HL-60 (cell line): Measurements from ENCODE around the gene CLCN3.

Source experiments
- CTCF ChIP-seq: IDR thresholded peaks from one replicate; pipeline ENCODE4 v1.5.1; 2011; ENCODE audit warnings: low read length, control low read depth, inconsistent platforms; ENCODE audit not compliant: insufficient read depth
- GABPA ChIP-seq: IDR thresholded peaks from 2 replicates; pipeline ENCODE4 v1.6.1; 2012; ENCODE audit warnings: low read depth
- REST ChIP-seq: IDR thresholded peaks from 2 replicates; pipeline ENCODE4 v1.6.1; 2012; ENCODE audit warnings: low read depth; ENCODE audit not compliant: insufficient replicate concordance

DNA sequence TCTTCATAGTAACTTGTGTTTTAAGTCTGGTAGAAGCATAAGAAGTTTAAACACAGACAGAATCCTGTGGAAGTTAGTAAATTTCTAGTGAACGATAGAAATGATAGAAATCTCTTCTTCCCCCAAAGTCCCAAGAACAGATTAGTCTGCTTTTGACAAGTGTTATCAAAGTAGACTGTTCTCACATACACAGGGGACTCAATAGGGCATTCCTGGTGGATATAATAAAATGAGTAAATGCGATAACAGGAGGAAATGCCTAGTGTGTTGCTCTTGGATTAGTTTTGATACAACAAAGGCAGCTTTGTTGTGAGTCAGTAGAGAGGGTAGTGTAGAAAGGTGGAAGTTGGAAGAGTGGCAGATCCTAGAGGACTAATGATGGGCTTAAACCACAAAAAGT, 43.5 kb downstream of the CLCN3 start:
- TF ChIP-seq CTCF = no peak
- no peak for TF ChIP-seq REST
- TF ChIP-seq GABPA = no peak
